Mesenchymal stem cell (in vitro differentiated cells and primary cell): ENCODE data around the gene UNK.
A peak's percentile ranks its signal among the peaks of the same experiment; 100 is the strongest.
"Not testable (repeated sequence)": the region's sequence is repeated elsewhere in the genome, so short reads cannot be mapped to it uniquely, and the experiment has no call there.

Experiments used
- DNase-seq: peaks from one replicate; pipeline ENCODE4 v3.0.0-alpha.2; 2013
- H2AFZ ChIP-seq: one replicate; pipeline ENCODE4 v1.6.1; 2013; ENCODE audit warnings: low read depth, mild to moderate bottlenecking, control low read depth, inconsistent platforms, low read length, moderate library complexity
- H2AK5ac ChIP-seq: 2 replicates; pipeline ENCODE4 v1.6.1; 2013; ENCODE audit warnings: low read length, moderate library complexity, mild to moderate bottlenecking, inconsistent platforms; ENCODE audit not compliant: severe bottlenecking
- H2BK120ac ChIP-seq: one replicate; pipeline ENCODE4 v1.6.1; 2013; ENCODE audit warnings: low read depth, mild to moderate bottlenecking, inconsistent platforms, low read length, moderate library complexity
- H2BK12ac ChIP-seq, 2 experiments: one replicate each; pipeline ENCODE4 v1.6.1; 2013; ENCODE audit warnings: inconsistent platforms in 2 of 2, low read length in 2 of 2, mild to moderate bottlenecking in 2 of 2, moderate library complexity in 2 of 2, control low read depth in 1 of 2
- H2BK15ac ChIP-seq: one replicate; pipeline ENCODE4 v1.6.1; 2013; ENCODE audit warnings: mild to moderate bottlenecking, low read depth, inconsistent platforms; ENCODE audit not compliant: poor library complexity, severe bottlenecking
- H2BK5ac ChIP-seq: 2 replicates; pipeline ENCODE4 v1.6.1; 2013; ENCODE audit warnings: low read depth, mild to moderate bottlenecking, low read length, control low read depth, inconsistent platforms; ENCODE audit not compliant: poor library complexity, severe bottlenecking
- H3K14ac ChIP-seq, 2 experiments: one replicate each; pipeline ENCODE4 v1.6.1; 2013; ENCODE audit warnings: inconsistent platforms in 2 of 2, low read length in 2 of 2, control low read depth in 1 of 2, mild to moderate bottlenecking in 1 of 2, moderate library complexity in 1 of 2
- H3K18ac ChIP-seq, 2 experiments: one replicate each; pipeline ENCODE4 v1.6.1; 2013; ENCODE audit warnings: inconsistent platforms in 2 of 2, low read length in 2 of 2, control low read depth in 1 of 2, low read depth in 1 of 2, mild to moderate bottlenecking in 1 of 2
- H3K23ac ChIP-seq, 2 experiments: one replicate each; pipeline ENCODE4 v1.6.1; 2013; ENCODE audit warnings: inconsistent platforms in 2 of 2, low read length in 2 of 2, mild to moderate bottlenecking in 2 of 2, moderate library complexity in 2 of 2, control low read depth in 1 of 2
- H3K27ac ChIP-seq: 2 replicates; pipeline ENCODE4 v1.5.1; 2013; ENCODE audit warnings: mild to moderate bottlenecking, moderate library complexity, low read length, control low read depth, inconsistent platforms; ENCODE audit not compliant: poor library complexity, severe bottlenecking
- H3K27me3 ChIP-seq, 2 experiments: 2 replicates each; pipeline versions ENCODE4 v1.6.1 to v1.7.0; 2013; ENCODE audit warnings: low read length in 2 of 2, mild to moderate bottlenecking in 2 of 2, moderate library complexity in 2 of 2, control low read depth in 1 of 2, inconsistent platforms in 1 of 2; ENCODE audit not compliant: control insufficient read depth in 1 of 2, insufficient read depth in 1 of 2
- H3K36me3 ChIP-seq, 2 experiments: 2 replicates each; pipeline versions ENCODE4 v1.6.1 to v1.7.0; 2013; ENCODE audit warnings: low read length in 2 of 2, control low read depth in 1 of 2, inconsistent platforms in 1 of 2, low read depth in 1 of 2, mild to moderate bottlenecking in 1 of 2; ENCODE audit not compliant: insufficient read depth in 2 of 2, control insufficient read depth in 1 of 2
- H3K4ac ChIP-seq, 2 experiments: one replicate each; pipeline ENCODE4 v1.6.1; 2013; ENCODE audit warnings: inconsistent platforms in 2 of 2, low read length in 2 of 2, mild to moderate bottlenecking in 2 of 2, moderate library complexity in 2 of 2, control low read depth in 1 of 2, low read depth in 1 of 2
- H3K4me1 ChIP-seq: 2 replicates; pipeline ENCODE4 v1.6.1; 2013; ENCODE audit warnings: low read depth, low read length, control low read depth; ENCODE audit not compliant: control insufficient read depth, insufficient read depth
- H3K4me2 ChIP-seq: 2 replicates; pipeline ENCODE4 v1.6.1; 2013; ENCODE audit warnings: low read length, mild to moderate bottlenecking, inconsistent platforms; ENCODE audit not compliant: poor library complexity, severe bottlenecking
- H3K4me3 ChIP-seq, 2 experiments: 2 replicates each; pipeline versions ENCODE4 v1.5.1 to v1.7.0; 2013; ENCODE audit warnings: low read length in 2 of 2, mild to moderate bottlenecking in 2 of 2, control low read depth in 1 of 2, low read depth in 1 of 2; ENCODE audit not compliant: insufficient read depth in 1 of 2
- H3K79me1 ChIP-seq: replicated peaks from 2 replicates; pipeline ENCODE4 v1.6.1; 2013; ENCODE audit warnings: mild to moderate bottlenecking, control low read depth, low read length, inconsistent platforms; ENCODE audit not compliant: poor library complexity, severe bottlenecking
- H3K9ac ChIP-seq: 2 replicates; pipeline ENCODE4 v1.7.0; 2013; ENCODE audit warnings: mild to moderate bottlenecking, low read length, moderate library complexity
- H3K9me3 ChIP-seq: 2 replicates; pipeline ENCODE4 v1.7.0; 2013; ENCODE audit warnings: mild to moderate bottlenecking, low read length; ENCODE audit not compliant: control insufficient read depth
- H4K8ac ChIP-seq: one replicate; pipeline ENCODE4 v1.6.1; 2013; ENCODE audit warnings: inconsistent platforms, mild to moderate bottlenecking, low read length, moderate library complexity
- H4K91ac ChIP-seq: one replicate; pipeline ENCODE4 v1.6.1; 2013; ENCODE audit warnings: mild to moderate bottlenecking, low read length, inconsistent platforms
- WGBS: methylation state at CpG from one replicate; pipeline ENCODE4 v1.1.7; 2013; ENCODE audit warnings: mixed read lengths; 5-methylcytosine and 5-hydroxymethylcytosine counted together

UNK gene

GRCh38 chr17:75777296-75777922 lies 7.2 kb upstream of the UNK start:
- no peaks in the 10 kb centered on the region for H3K79me1 ChIP-seq
- no peak overlapping the region for H2BK5ac ChIP-seq
- H4K91ac ChIP-seq, result no peak overlapping the region
- H3K4me1 ChIP-seq, result peaks cover 6% of the 10 kb centered on the region
- H3K14ac ChIP-seq, result no peak overlapping the region
- no peak overlapping the region for H3K4ac ChIP-seq
- H2BK15ac ChIP-seq, result no peak overlapping the region
- no peak for DNase-seq
- H3K9me3 ChIP-seq, result no peaks in the 10 kb centered on the region
- H3K4me2 ChIP-seq, result peak overlapping the region; percentile 62
- no peak overlapping the region for H3K18ac ChIP-seq
- H3K4me3 ChIP-seq, result peak overlapping the region in 1 of 2 experiments; percentile 96
- no peak overlapping the region for H2AFZ ChIP-seq
- peaks cover 25 to 45% of the 10 kb centered on the region in 2 experiments for H3K36me3 ChIP-seq
- no peak overlapping the region for H4K8ac ChIP-seq
- 56% methylated on average over 1 of the region's 2 CpGs for WGBS
- H3K23ac ChIP-seq, result no peak overlapping the region
- H3K9ac ChIP-seq, result peak overlapping the region; percentile 97
- no peak overlapping the region for H2BK12ac ChIP-seq
- H3K27me3 ChIP-seq, result no peaks in the 10 kb centered on the region
- no peak overlapping the region for H3K27ac ChIP-seq
- H2BK120ac ChIP-seq, result no peak overlapping the region
- no peak overlapping the region for H2AK5ac ChIP-seq

GRCh38 chr17:75778066-75778860 lies 6.3 kb upstream of the UNK start:
- 13% methylated on average over 19 of the region's 19 CpGs for WGBS
- H2BK12ac ChIP-seq, H3K4me1 ChIP-seq, H4K91ac ChIP-seq, DNase-seq, H4K8ac ChIP-seq, H2BK5ac ChIP-seq, H3K18ac ChIP-seq, H3K14ac ChIP-seq, H3K9me3 ChIP-seq, H3K23ac ChIP-seq, H3K4ac ChIP-seq, H2AFZ ChIP-seq, H2AK5ac ChIP-seq, H3K27me3 ChIP-seq, H3K79me1 ChIP-seq, H2BK120ac ChIP-seq, H2BK15ac ChIP-seq: not testable (repeated sequence)
- H3K9ac ChIP-seq, result peak overlapping the region; percentile 97
- H3K4me3 ChIP-seq, result peak overlapping the region; percentile 87 to 96
- peak overlapping the region; percentile 81 for H3K27ac ChIP-seq
- H3K36me3 ChIP-seq, result peaks cover 25 to 45% of the 10 kb centered on the region in 2 experiments
- H3K4me2 ChIP-seq, result peak overlapping the region; percentile 60

- Histone ChIP-seq H3K18ac (peak overlapping the region in 1 of 2 experiments; percentile 56), H3K9me3 (no peaks in the 10 kb centered on the region), H3K9ac (peak overlapping the region; percentile 97), H3K4me3 (peak overlapping the region; percentile 87 to 96), H3K4ac (peak overlapping the region in 1 of 2 experiments; percentile 41), H3K27ac (peak overlapping the region; percentile 81), H2AK5ac (no peak overlapping the region), H4K8ac (peak overlapping the region; percentile 20), H2AFZ (no peak overlapping the region), H2BK5ac (peak overlapping the region; percentile 21), H4K91ac (no peak overlapping the region), H3K23ac (no peak overlapping the region), H2BK15ac (no peak overlapping the region), H3K27me3 (no peaks in the 10 kb centered on the region), H3K14ac (peak overlapping the region in 1 of 2 experiments; percentile 18), H3K79me1 (peaks cover 2% of the 10 kb centered on the region), H2BK120ac (no peak overlapping the region), H3K36me3 (peaks cover 24 to 45% of the 10 kb centered on the region in 2 experiments), H2BK12ac (no peak overlapping the region), H3K4me1 (peaks cover 7% of the 10 kb centered on the region), H3K4me2 (peak overlapping the region; percentile 60)
- under 1% methylated on average over 38 of the region's 38 CpGs for whole genome bisulfite sequencing
- no peak for DNase-seq
These were observed 5.8 kb upstream of the UNK start for GRCh38 chr17:75778861-75779249.
